Endothelial cell of umbilical vein (primary cell): Measurements from ENCODE around the gene LAMA5. TPM values are rescaled to one million over a fixed set of nuclear protein-coding genes. Genes with fewer than 3 reads are reported as not detected.

ENCODE experiments used
- BruUV-seq: library from RNA; stranded (reverse); fragments of 400-500 nt; replicated peaks from 2 replicates; lab custom pipeline; 2021; lab: Mats Ljungman, UMichigan
- CTCF ChIA-PET: fragments of 300-600, 350-600 bp; sonication (Branson Sonifier 250); formaldehyde crosslinking; loops from one replicate; lab custom pipeline; 2021; ENCODE audit warnings: antibody characterized with exemption, inconsistent platforms; lab: Charles Lee
- POLR2A ChIA-PET: fragments of 300-600, 350-600 bp; sonication (Branson Sonifier 250); formaldehyde crosslinking; loops from one replicate; lab custom pipeline; 2021; ENCODE audit warnings: antibody characterized with exemption, inconsistent platforms; lab: Charles Lee
- DNase-seq: peaks from one replicate; pipeline ENCODE4 v3.0.0-alpha.2; 2011; ENCODE audit warnings: low read depth, low spot score
- FAIRE-seq: peaks from 2 replicates; lab custom pipeline; 2011; peaks lifted over from hg19 to GRCh38; lab: Jason Lieb, UNC
- H2AFZ ChIP-seq: 2 replicates; pipeline ENCODE4 v1.6.0; 2012; ENCODE audit warnings: low read depth, low read length, control low read depth, inconsistent platforms
- H3K27ac ChIP-seq: 2 replicates; pipeline ENCODE4 v1.5.1; 2011; ENCODE audit warnings: low read depth, mild to moderate bottlenecking, control low read depth, low read length, moderate library complexity; ENCODE audit not compliant: insufficient read depth
- H3K27me3 ChIP-seq, 2 experiments: 2 replicates each; pipeline versions ENCODE4 v1.6.0 to v1.6.1; 2011; ENCODE audit warnings: low read length in 2 of 2, mixed read lengths in 1 of 2; ENCODE audit not compliant: control insufficient read depth in 2 of 2, insufficient read depth in 2 of 2
- H3K36me3 ChIP-seq, 2 experiments: 2 replicates in 1 of 2; 3 replicates in 1 of 2; pipeline ENCODE4 v1.5.1; 2011; ENCODE audit warnings: low read length in 2 of 2, mild to moderate bottlenecking in 1 of 2, moderate library complexity in 1 of 2; ENCODE audit not compliant: control insufficient read depth in 2 of 2, insufficient read depth in 2 of 2; ENCODE audit errors: extremely low read depth in 1 of 2
- H3K4me1 ChIP-seq: 3 replicates; pipeline ENCODE4 v1.5.1; 2011; ENCODE audit warnings: mild to moderate bottlenecking, low read length; ENCODE audit not compliant: control insufficient read depth, insufficient read depth; ENCODE audit errors: extremely low read depth
- H3K4me2 ChIP-seq: 2 replicates; pipeline ENCODE4 v1.6.1; 2011; ENCODE audit warnings: low read length, control low read depth, mixed read lengths; ENCODE audit not compliant: insufficient read depth
- H3K4me3 ChIP-seq, 3 experiments: fragments of 200-600 bp in 1 of 3; sonication (generic), shearing (Covaris generic) in 1 of 3; replicated peaks in 1 of 3; 2 replicates each; pipeline ENCODE4 v1.5.1; 2011 to 2016; ENCODE audit warnings: control low read depth in 3 of 3, low read length in 3 of 3, mild to moderate bottlenecking in 2 of 3, inconsistent platforms in 1 of 3, low read depth in 1 of 3, moderate library complexity in 1 of 3; ENCODE audit not compliant: insufficient read depth in 1 of 3
- H3K79me2 ChIP-seq: 2 replicates; pipeline ENCODE4 v1.6.0; 2012; ENCODE audit warnings: low read length, inconsistent platforms; ENCODE audit not compliant: control insufficient read depth, insufficient read depth
- H3K9ac ChIP-seq: replicated peaks from 2 replicates; pipeline ENCODE3; 2011; ENCODE audit warnings: low read length, control low read depth; ENCODE audit not compliant: insufficient read depth; ENCODE audit errors: extremely low read depth
- H3K9me1 ChIP-seq: replicated peaks from 3 replicates; pipeline ENCODE4 v1.6.0; 2011; ENCODE audit warnings: mild to moderate bottlenecking, low read length; ENCODE audit not compliant: control insufficient read depth, insufficient read depth; ENCODE audit errors: extremely low read depth
- H3K9me3 ChIP-seq: replicated peaks from 2 replicates; pipeline ENCODE4 v1.5.1; 2012; ENCODE audit warnings: low read length, inconsistent platforms; ENCODE audit not compliant: control insufficient read depth, insufficient read depth
- H4K20me1 ChIP-seq: replicated peaks from 2 replicates; pipeline ENCODE3; 2011; ENCODE audit warnings: mild to moderate bottlenecking, low read length; ENCODE audit not compliant: control insufficient read depth, insufficient read depth; ENCODE audit errors: extremely low read depth
- CTCF ChIP-seq, 2 donors: IDR thresholded peaks; 1 replicate in 1 of 2; 2 replicates in 1 of 2; pipeline ENCODE4 v1.5.1; 2011; ENCODE audit warnings: low read length in 2 of 2, mild to moderate bottlenecking in 2 of 2, moderate library complexity in 2 of 2, control low read depth in 1 of 2, inconsistent platforms in 1 of 2, low read depth in 1 of 2; ENCODE audit not compliant: insufficient read depth in 1 of 2; ENCODE audit errors: extremely low read depth in 1 of 2
- EZH2 ChIP-seq: IDR thresholded peaks from 2 replicates; pipeline ENCODE4 v1.6.1; 2012; ENCODE audit warnings: borderline replicate concordance, low read depth, mild to moderate bottlenecking, moderate library complexity, low read length, inconsistent platforms; ENCODE audit not compliant: severe bottlenecking
- FOS ChIP-seq: IDR thresholded peaks from 2 replicates; pipeline ENCODE4 v1.6.1; 2011; ENCODE audit warnings: mild to moderate bottlenecking, low read length, moderate library complexity, borderline replicate concordance; ENCODE audit not compliant: insufficient read depth
- GATA2 ChIP-seq: IDR thresholded peaks from 2 replicates; pipeline ENCODE4 v1.7.0; 2011; ENCODE audit warnings: low read depth, mild to moderate bottlenecking, moderate library complexity, mixed read lengths, low read length; ENCODE audit not compliant: insufficient read length, insufficient read depth
- JUN ChIP-seq: IDR thresholded peaks from 2 replicates; pipeline ENCODE4 v1.6.1; 2011; ENCODE audit warnings: borderline replicate concordance, low read depth; ENCODE audit not compliant: insufficient read length, insufficient read depth
- MAX ChIP-seq: IDR thresholded peaks from 2 replicates; pipeline ENCODE4 v1.6.1; 2011; ENCODE audit not compliant: insufficient read depth, insufficient read length
- MYC ChIP-seq: IDR thresholded peaks from one replicate; pipeline ENCODE4 v1.6.1; 2011; ENCODE audit warnings: mild to moderate bottlenecking, low read depth, low read length
- POLR2A ChIP-seq: IDR thresholded peaks from 2 replicates; pipeline ENCODE4 v1.6.1; 2012; ENCODE audit warnings: low read depth, mild to moderate bottlenecking, control low read depth, low read length
- POLR2AphosphoS5 ChIP-seq: IDR thresholded peaks from 2 replicates; pipeline ENCODE4 v1.6.1; 2012; ENCODE audit warnings: low read depth, mild to moderate bottlenecking, control low read depth, low read length, moderate library complexity; ENCODE audit not compliant: insufficient read depth
- dilution Hi-C: fragments of 300-500 bp; cut with MboI; formaldehyde crosslinking; loops from one replicate; pipeline ENCODE4 v1.15.0; 2019; ENCODE audit warnings: low sequenced_read_pairs; ENCODE audit not compliant: extremely low pct_ligation_motif_present
- intact Hi-C: fragments of 100-400 bp; cut with micrococcal nuclease; formaldehyde crosslinking; loops from one replicate; pipeline ENCODE4 v1.10.0; 2022
- polyA plus RNA-seq, 4 experiments: library from polyadenylated mRNA; depleted of rRNA in 3 of 4; stranded (reverse) in 3 of 4; unstranded in 1 of 4; fragments of >200 nt; gene quantifications; 2 replicates each; pipeline versions ENCODE4 v1.2.1 to v1.2.3, GENCODE V29; 2011 to 2012; ENCODE audit warnings: missing spikeins in 1 of 4
- total RNA-seq: library from RNA; stranded (reverse); gene quantifications from 2 replicates; pipeline ENCODE4 v1.2.3, GENCODE V29; 2021

The LAMA5 gene
- total and polyA plus RNA-seq, 2 donors (not counting 3 experiments of a cell fraction or from before 2014, with no cell fraction given) = 24.0 to 145 TPM

GRCh38 chr20:62394248-62395245 is 27.4 kb upstream of the LAMA5 start:
- dilution Hi-C loops = no loop called here
- Histone ChIP-seq H3K4me2 (no peak overlapping the region), H3K4me1 (no peaks in the 10 kb centered on the region), H3K36me3 (peaks cover 2 to 15% of the 10 kb centered on the region in 2 experiments), H2AFZ (no peak overlapping the region), H3K9me3 (no peaks in the 10 kb centered on the region), H3K79me2 (no peaks in the 10 kb centered on the region), H3K27ac (no peak overlapping the region), H4K20me1 (no peaks in the 10 kb centered on the region), H3K27me3 (no peaks in the 10 kb centered on the region), H3K4me3 (no peak overlapping the region), H3K9ac (no peak overlapping the region), H3K9me1 (no peaks in the 10 kb centered on the region)
- TF ChIP-seq CTCF (IDR thresholded peaks at IDR 0.05; ENCODE audit: extremely low read depth in 1 of 2, insufficient read depth in 1 of 2, low read depth in 1 of 2, low read length in 2 of 2) = no peak
- no peak for TF ChIP-seq FOS
- TF ChIP-seq GATA2 = no peak
- no peak for TF ChIP-seq MAX
- TF ChIP-seq EZH2 = no peak
- TF ChIP-seq POLR2A = no peak
- no peak for TF ChIP-seq POLR2AphosphoS5
- TF ChIP-seq MYC = no peak
- no peak for TF ChIP-seq JUN
- ChIA-PET CTCF (interaction anchor here (1.5 kb wide), 1 partner anchor 12 kb away, joined by 5 read pairs; no protein-coding TSS in a partner anchor), POLR2A (no interaction called here)
- intact Hi-C loops = no loop called here
- no TSS peak for BruUV-seq
- FAIRE-seq = no peak
- DNase-seq = no peak
